ENCODE measurements around the gene TRIOBP. TPM values are rescaled to one million over a fixed set of nuclear protein-coding genes. Genes with fewer than 3 reads are reported as not detected.

TRIOBP gene
- total RNA-seq, 6 experiments from 2014 or later: 74.3 to 92.5 (median 91.6) TPM

- peaks cover 5% of the 10 kb centered on the region; the same call in 1 of the 2 replicates for H3K4me1 Mint-ChIP-seq (ENCODE audit: low read depth)
- DNase-seq: no peak
- H3K27ac Mint-ChIP-seq: no peak overlapping the region
- H3K4me3 Mint-ChIP-seq: no peak overlapping the region; the same call in 1 of the 2 replicates
- peaks cover 2% of the 10 kb centered on the region for H3K27me3 Mint-ChIP-seq (ENCODE audit: insufficient read depth)
- TF ChIP-seq, protein P1, sequence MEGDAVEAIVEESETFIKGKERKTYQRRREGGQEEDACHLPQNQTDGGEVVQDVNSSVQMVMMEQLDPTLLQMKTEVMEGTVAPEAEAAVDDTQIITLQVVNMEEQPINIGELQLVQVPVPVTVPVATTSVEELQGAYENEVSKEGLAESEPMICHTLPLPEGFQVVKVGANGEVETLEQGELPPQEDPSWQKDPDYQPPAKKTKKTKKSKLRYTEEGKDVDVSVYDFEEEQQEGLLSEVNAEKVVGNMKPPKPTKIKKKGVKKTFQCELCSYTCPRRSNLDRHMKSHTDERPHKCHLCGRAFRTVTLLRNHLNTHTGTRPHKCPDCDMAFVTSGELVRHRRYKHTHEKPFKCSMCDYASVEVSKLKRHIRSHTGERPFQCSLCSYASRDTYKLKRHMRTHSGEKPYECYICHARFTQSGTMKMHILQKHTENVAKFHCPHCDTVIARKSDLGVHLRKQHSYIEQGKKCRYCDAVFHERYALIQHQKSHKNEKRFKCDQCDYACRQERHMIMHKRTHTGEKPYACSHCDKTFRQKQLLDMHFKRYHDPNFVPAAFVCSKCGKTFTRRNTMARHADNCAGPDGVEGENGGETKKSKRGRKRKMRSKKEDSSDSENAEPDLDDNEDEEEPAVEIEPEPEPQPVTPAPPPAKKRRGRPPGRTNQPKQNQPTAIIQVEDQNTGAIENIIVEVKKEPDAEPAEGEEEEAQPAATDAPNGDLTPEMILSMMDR (IDR thresholded peaks at IDR 0.05): no peak
- H3K9me3 Mint-ChIP-seq: no peaks in the 10 kb centered on the region
- H3K36me3 Mint-ChIP-seq (ENCODE audit: low read depth): no peaks in the 10 kb centered on the region
These were observed 7.1 kb downstream of the TRIOBP start for GRCh38 chr22:37703906-37704305.

GRCh38 chr22:37704645-37705044 lies 7.8 kb downstream of the TRIOBP start:
- Mint-ChIP-seq H3K27ac (no peak overlapping the region), H3K9me3 (no peaks in the 10 kb centered on the region), H3K27me3 (ENCODE audit: insufficient read depth) (peaks cover 2% of the 10 kb centered on the region), H3K36me3 (ENCODE audit: low read depth) (no peaks in the 10 kb centered on the region), H3K4me1 (ENCODE audit: low read depth) (peaks cover 5% of the 10 kb centered on the region; the same call in 1 of the 2 replicates), H3K4me3 (no peak overlapping the region)
- DNase-seq: no peak
- TF ChIP-seq, protein P1 (IDR thresholded peaks at IDR 0.05): no peak

DNA sequence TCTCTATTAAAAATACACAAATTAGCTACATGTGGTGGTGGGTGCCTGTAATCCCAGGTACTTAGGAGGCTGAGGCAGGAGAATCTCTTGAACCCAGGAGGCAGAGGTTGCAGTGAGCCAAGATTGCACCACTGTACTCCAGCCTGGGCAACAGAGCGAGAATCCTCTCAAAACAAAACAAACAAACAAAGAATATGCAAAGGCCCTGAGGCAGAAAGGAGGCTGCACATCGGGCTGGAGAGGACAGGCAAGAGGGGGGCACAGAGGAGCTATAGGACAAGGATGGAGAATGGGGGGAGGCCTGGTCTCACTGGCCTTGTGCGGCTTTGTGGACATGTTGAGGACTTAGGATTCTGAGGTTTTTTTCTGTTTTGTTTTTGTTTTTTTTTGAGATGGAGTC lies 8.4 kb downstream of the TRIOBP start:
- Mint-ChIP-seq H3K36me3 (ENCODE audit: low read depth) (no peaks in the 10 kb centered on the region), H3K27ac (no peak overlapping the region), H3K4me1 (ENCODE audit: low read depth) (peaks cover 5% of the 10 kb centered on the region; the same call in 1 of the 2 replicates), H3K27me3 (ENCODE audit: insufficient read depth) (peaks cover 2% of the 10 kb centered on the region), H3K9me3 (no peaks in the 10 kb centered on the region), H3K4me3 (no peak overlapping the region)
- TF ChIP-seq, protein P1 (IDR thresholded peaks at IDR 0.05): no peak
- DNase-seq: no peak

GRCh38 chr22:37708580-37709444 lies 12.0 kb downstream of the TRIOBP start:
- TF ChIP-seq, protein P1 (IDR thresholded peaks at IDR 0.05): no peak
- Mint-ChIP-seq H3K27me3 (ENCODE audit: insufficient read depth) (peaks cover 5% of the 10 kb centered on the region), H3K9me3 (no peaks in the 10 kb centered on the region), H3K36me3 (ENCODE audit: low read depth) (no peaks in the 10 kb centered on the region), H3K4me3 (no peak overlapping the region), H3K27ac (no peak overlapping the region), H3K4me1 (ENCODE audit: low read depth) (peaks cover 2% of the 10 kb centered on the region; the same call in 1 of the 2 replicates)
- DNase-seq: no peak

- Mint-ChIP-seq H3K36me3 (ENCODE audit: low read depth) (no peaks in the 10 kb centered on the region), H3K27me3 (ENCODE audit: insufficient read depth) (peaks cover 5% of the 10 kb centered on the region; the same call in 1 of the 2 replicates), H3K4me1 (ENCODE audit: low read depth) (no peaks in the 10 kb centered on the region), H3K27ac (no peak overlapping the region), H3K4me3 (no peak overlapping the region), H3K9me3 (no peaks in the 10 kb centered on the region)
- no peak for DNase-seq
- TF ChIP-seq, protein P1 (IDR thresholded peaks at IDR 0.05): no peak
These were observed 12.6 kb downstream of the TRIOBP start for GRCh38 chr22:37709445-37709765.
